Vagina (tissue), 2 donors: ENCODE data around the gene GBGT1.

ENCODE experiments used
- POLR2A ChIP-seq, 2 donors: fragments of 450-650 bp; IDR thresholded peaks; one replicate each; pipeline ENCODE4 v1.6.1; 2017; ENCODE audit warnings: antibody characterized with exemption in 2 of 2, mild to moderate bottlenecking in 2 of 2, moderate library complexity in 2 of 2
- TF ChIP-seq, protein P1 (sequence below), 3 experiments: fragments of 450-650 bp in 2 of 3; fragments of 200-600 bp in 1 of 3; sonication (generic) in 1 of 3; IDR thresholded peaks; one replicate each; pipeline ENCODE4 v1.5.1; 2017 to 2019; ENCODE audit warnings: antibody characterized with exemption in 3 of 3, mild to moderate bottlenecking in 2 of 3, moderate library complexity in 2 of 3

DNA sequence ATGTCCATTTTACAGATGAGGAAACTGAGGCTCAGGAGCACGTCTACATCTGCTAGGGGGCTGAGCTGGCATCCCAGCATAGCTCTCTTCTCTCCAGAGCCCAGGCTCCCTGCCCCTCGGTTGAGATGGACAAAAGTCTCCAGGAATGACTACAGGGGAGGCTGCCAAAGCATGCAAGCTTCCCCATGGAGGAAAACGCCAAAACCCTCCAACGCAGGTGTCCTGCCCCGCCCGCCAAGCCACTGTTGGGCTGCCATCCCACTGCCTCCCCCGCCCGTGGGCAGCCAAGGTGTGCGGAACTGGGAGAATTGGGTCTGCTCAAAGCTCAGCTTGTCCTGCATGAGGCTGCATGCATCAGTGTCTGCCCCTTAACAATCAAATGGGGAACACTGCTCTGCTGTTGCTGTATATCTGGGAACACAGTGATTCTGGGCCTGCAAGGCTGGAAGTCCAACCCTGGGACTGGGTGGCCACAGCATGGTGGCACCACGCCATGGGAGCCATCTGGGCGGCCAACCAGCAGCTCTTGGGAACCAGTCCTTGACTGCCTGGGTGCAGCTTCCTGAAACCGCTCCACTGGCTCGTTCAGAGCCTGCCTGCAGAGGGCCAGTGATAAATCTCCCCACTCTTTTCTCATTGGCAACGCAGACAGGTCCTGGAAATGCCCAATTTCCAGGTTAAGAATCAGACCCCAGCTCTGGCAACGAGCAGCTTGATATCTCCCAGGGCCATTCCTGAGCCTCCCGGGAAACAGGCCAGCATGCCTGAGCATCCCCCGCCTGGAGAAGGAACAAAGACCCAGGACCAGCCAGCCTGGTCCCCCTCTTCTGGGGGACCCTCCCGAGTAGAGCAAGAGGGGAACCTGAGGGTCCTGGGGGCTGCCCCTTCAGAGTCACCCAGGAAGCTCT is 46.2 kb downstream of the GBGT1 start:
- TF ChIP-seq POLR2A (IDR thresholded peaks at IDR 0.05): no peak
- TF ChIP-seq, protein P1, sequence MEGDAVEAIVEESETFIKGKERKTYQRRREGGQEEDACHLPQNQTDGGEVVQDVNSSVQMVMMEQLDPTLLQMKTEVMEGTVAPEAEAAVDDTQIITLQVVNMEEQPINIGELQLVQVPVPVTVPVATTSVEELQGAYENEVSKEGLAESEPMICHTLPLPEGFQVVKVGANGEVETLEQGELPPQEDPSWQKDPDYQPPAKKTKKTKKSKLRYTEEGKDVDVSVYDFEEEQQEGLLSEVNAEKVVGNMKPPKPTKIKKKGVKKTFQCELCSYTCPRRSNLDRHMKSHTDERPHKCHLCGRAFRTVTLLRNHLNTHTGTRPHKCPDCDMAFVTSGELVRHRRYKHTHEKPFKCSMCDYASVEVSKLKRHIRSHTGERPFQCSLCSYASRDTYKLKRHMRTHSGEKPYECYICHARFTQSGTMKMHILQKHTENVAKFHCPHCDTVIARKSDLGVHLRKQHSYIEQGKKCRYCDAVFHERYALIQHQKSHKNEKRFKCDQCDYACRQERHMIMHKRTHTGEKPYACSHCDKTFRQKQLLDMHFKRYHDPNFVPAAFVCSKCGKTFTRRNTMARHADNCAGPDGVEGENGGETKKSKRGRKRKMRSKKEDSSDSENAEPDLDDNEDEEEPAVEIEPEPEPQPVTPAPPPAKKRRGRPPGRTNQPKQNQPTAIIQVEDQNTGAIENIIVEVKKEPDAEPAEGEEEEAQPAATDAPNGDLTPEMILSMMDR (IDR thresholded peaks at IDR 0.05): no peak
